ENCODE data around the gene KRT13. TPM values are rescaled to one million over a fixed set of nuclear protein-coding genes. Genes with fewer than 3 reads are reported as not detected.

The KRT13 gene
- total RNA-seq, 1 experiment from 2014 or later = not detected

DNA sequence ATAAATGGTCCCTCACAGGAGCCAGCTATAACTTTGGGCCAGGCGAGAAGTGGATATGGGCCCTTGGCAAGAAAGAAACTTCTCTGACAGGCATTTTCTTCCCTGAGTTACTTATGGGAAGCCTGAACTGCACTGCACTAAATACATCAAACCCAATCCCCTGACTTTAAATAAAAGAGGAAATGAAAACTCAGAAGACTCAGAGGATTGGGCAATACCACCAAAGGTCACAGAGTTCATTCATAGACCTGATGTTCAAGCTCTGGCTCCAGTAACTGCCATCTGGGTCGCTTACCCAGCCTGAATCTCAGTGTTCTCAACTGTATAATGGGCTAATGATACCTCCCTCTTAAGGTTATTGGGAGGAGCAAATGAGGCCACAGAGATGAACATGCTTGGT is 25.3 kb downstream of the KRT13 start:
- H3K4me3 Mint-ChIP-seq = no peak overlapping the region
- ChIA-PET POLR2A (no interaction called here), CTCF (interaction anchor here (2.0 kb wide), 1 partner anchor 68 kb away, joined by 6 read pairs; no protein-coding TSS in a partner anchor)
- ATAC-seq = no peak
- H3K4me1 Mint-ChIP-seq = no peaks in the 10 kb centered on the region
- no peak for DNase-seq (ENCODE audit: low spot score)
- TF ChIP-seq RELA (CRISPR knock-in tag; IDR thresholded peaks at IDR 0.05; ENCODE audit: borderline replicate concordance) (no peak), TEAD4 (CRISPR knock-in tag; IDR thresholded peaks at IDR 0.05) (no peak), EMX1 (CRISPR knock-in tag; IDR thresholded peaks at IDR 0.05) (no peak), FOXP1 (CRISPR knock-in tag; IDR thresholded peaks at IDR 0.05; ENCODE audit: borderline replicate concordance) (no peak)
- TF ChIP-seq, protein P1, sequence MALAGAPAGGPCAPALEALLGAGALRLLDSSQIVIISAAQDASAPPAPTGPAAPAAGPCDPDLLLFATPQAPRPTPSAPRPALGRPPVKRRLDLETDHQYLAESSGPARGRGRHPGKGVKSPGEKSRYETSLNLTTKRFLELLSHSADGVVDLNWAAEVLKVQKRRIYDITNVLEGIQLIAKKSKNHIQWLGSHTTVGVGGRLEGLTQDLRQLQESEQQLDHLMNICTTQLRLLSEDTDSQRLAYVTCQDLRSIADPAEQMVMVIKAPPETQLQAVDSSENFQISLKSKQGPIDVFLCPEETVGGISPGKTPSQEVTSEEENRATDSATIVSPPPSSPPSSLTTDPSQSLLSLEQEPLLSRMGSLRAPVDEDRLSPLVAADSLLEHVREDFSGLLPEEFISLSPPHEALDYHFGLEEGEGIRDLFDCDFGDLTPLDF (CRISPR knock-in tag; IDR thresholded peaks at IDR 0.05) = no peak
- no peak overlapping the region for H3K27ac Mint-ChIP-seq
- H3K36me3 Mint-ChIP-seq = no peaks in the 10 kb centered on the region
- no peaks in the 10 kb centered on the region for H3K9me3 Mint-ChIP-seq
- peaks cover 5% of the 10 kb centered on the region; the same call in 1 of the 2 replicates for H3K27me3 Mint-ChIP-seq (ENCODE audit: low read depth)

DNA sequence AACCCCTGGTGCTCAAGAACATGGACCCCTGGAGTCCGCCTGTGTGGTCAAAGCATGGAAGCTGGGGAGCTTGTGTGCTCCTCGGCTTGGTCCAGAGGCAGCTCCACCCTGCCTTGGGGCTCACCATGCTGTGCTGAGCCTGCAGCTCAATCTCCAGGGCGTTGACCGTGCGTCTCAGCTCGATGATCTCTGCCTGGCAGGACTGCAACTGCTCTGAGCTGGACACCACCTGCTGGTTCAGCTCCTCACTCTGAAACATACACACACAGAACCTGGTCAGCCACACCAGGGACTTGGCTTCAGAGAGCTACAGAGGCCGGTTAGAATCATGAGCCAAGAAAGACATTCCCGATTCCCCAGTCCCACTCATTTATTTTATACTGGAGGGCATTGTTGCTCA is 27.2 kb downstream of the KRT13 start:
- no peak overlapping the region for H3K27ac Mint-ChIP-seq
- no peaks in the 10 kb centered on the region for H3K9me3 Mint-ChIP-seq
- H3K36me3 Mint-ChIP-seq = no peaks in the 10 kb centered on the region
- no peak overlapping the region for H3K4me3 Mint-ChIP-seq
- H3K4me1 Mint-ChIP-seq = no peaks in the 10 kb centered on the region
- ChIA-PET POLR2A (interaction anchor here (0.5 kb wide), 1 partner anchor 31 kb away, joined by 3 read pairs; no protein-coding TSS in a partner anchor), CTCF (interaction anchor here (0.8 to 1.5 kb wide), 2 partner anchors 9 to 71 kb away, joined by 4 to 5 read pairs; no protein-coding TSS in a partner anchor)
- no peak for TF ChIP-seq ZNF263 (CRISPR knock-in tag; IDR thresholded peaks at IDR 0.05; ENCODE audit: low read depth)
- TF ChIP-seq ZNF138 (CRISPR knock-in tag; conservative IDR thresholded peaks at IDR 0.05) = no peak
- TF ChIP-seq MXD4 (CRISPR knock-in tag; IDR thresholded peaks at IDR 0.05; ENCODE audit: borderline replicate concordance) = no peak
- TF ChIP-seq GTF2I (CRISPR knock-in tag; conservative IDR thresholded peaks at IDR 0.05) = no peak
- TF ChIP-seq, protein P2, sequence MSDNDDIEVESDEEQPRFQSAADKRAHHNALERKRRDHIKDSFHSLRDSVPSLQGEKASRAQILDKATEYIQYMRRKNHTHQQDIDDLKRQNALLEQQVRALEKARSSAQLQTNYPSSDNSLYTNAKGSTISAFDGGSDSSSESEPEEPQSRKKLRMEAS (CRISPR knock-in tag; IDR thresholded peaks at IDR 0.05) = no peak
- no peaks in the 10 kb centered on the region for H3K27me3 Mint-ChIP-seq (ENCODE audit: low read depth)
- ATAC-seq (no peak), DNase-seq (ENCODE audit: low spot score) (no peak)

DNA sequence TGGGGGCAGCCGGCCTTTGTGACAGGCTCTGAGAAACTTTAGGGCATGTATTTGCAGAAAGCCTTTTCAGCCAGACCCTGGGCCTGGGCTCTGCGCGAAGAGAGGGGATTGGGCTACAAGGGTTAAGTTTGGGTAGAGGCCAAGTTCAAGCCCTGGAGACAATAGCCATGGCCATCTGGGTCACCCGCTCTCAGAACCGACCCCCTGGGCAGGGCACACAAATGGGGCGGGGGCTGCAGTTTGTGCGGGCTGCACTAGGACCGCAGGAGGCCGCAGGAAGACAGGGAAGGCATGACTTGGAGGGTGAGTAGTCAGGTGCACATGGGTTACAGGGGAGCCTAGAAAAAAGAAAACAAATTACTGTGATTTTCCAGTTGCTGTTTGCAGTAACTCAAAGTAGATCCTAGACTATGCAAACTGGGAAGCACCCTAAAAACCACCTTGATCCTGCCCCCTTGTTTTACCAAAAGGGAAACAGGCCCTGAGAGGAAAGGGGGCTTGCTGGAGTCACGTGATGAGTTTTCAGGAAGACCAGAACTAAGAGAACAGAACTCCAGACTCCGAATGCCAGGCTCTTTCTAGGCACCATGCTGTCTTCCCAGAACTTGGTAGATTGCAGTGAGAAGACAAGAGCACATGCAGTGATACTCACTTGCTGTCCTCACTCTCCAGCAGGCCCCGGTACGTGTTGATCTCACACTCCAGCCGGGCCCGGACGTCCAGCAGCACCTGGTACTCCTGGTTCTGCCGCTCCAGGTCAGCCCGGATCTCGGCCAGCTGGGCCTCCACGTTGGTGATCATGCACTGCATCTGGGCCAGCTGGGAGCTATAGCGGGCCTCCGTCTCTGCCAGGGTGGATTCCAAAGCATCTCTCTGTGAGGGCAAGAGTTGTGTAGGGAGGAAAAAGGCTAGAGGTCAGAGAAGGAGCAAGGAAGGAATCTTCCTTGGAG is 28.3 kb downstream of the KRT13 start:
- Mint-ChIP-seq H3K36me3 (no peaks in the 10 kb centered on the region), H3K27ac (no peak overlapping the region), H3K27me3 (ENCODE audit: low read depth) (no peaks in the 10 kb centered on the region), H3K4me1 (no peaks in the 10 kb centered on the region), H3K9me3 (peaks cover 1% of the 10 kb centered on the region), H3K4me3 (no peak overlapping the region)
- ChIA-PET POLR2A (no interaction called here), CTCF (interaction anchor here (0.8 to 1.5 kb wide), 2 partner anchors 10 to 72 kb away, joined by 4 to 5 read pairs; no protein-coding TSS in a partner anchor)
- ATAC-seq (no peak), DNase-seq (ENCODE audit: low spot score) (no peak)
- no peak for TF ChIP-seq NFYB (CRISPR knock-in tag; conservative IDR thresholded peaks at IDR 0.05; ENCODE audit: low read depth)
- TF ChIP-seq MYBL2 (CRISPR knock-in tag; IDR thresholded peaks at IDR 0.05) = no peak
- TF ChIP-seq, protein P1 (CRISPR knock-in tag; IDR thresholded peaks at IDR 0.05) = no peak
- no peak for TF ChIP-seq RORB (CRISPR knock-in tag; IDR thresholded peaks at IDR 0.05)
- TF ChIP-seq GTF2I (CRISPR knock-in tag; conservative IDR thresholded peaks at IDR 0.05) = no peak
- no peak for TF ChIP-seq ETV6 (CRISPR knock-in tag; IDR thresholded peaks at IDR 0.05)
- TF ChIP-seq, protein P3, sequence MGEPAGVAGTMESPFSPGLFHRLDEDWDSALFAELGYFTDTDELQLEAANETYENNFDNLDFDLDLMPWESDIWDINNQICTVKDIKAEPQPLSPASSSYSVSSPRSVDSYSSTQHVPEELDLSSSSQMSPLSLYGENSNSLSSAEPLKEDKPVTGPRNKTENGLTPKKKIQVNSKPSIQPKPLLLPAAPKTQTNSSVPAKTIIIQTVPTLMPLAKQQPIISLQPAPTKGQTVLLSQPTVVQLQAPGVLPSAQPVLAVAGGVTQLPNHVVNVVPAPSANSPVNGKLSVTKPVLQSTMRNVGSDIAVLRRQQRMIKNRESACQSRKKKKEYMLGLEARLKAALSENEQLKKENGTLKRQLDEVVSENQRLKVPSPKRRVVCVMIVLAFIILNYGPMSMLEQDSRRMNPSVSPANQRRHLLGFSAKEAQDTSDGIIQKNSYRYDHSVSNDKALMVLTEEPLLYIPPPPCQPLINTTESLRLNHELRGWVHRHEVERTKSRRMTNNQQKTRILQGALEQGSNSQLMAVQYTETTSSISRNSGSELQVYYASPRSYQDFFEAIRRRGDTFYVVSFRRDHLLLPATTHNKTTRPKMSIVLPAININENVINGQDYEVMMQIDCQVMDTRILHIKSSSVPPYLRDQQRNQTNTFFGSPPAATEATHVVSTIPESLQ (CRISPR knock-in tag; IDR thresholded peaks at IDR 0.05) = no peak
- TF ChIP-seq, protein P4, sequence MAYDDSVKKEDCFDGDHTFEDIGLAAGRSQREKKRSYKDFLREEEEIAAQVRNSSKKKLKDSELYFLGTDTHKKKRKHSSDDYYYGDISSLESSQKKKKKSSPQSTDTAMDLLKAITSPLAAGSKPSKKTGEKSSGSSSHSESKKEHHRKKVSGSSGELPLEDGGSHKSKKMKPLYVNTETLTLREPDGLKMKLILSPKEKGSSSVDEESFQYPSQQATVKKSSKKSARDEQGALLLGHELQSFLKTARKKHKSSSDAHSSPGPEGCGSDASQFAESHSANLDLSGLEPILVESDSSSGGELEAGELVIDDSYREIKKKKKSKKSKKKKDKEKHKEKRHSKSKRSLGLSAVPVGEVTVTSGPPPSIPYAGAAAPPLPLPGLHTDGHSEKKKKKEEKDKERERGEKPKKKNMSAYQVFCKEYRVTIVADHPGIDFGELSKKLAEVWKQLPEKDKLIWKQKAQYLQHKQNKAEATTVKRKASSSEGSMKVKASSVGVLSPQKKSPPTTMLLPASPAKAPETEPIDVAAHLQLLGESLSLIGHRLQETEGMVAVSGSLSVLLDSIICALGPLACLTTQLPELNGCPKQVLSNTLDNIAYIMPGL (CRISPR knock-in tag; IDR thresholded peaks at IDR 0.05) = no peak
- TF ChIP-seq, protein P5, sequence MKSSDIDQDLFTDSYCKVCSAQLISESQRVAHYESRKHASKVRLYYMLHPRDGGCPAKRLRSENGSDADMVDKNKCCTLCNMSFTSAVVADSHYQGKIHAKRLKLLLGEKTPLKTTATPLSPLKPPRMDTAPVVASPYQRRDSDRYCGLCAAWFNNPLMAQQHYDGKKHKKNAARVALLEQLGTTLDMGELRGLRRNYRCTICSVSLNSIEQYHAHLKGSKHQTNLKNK (CRISPR knock-in tag; IDR thresholded peaks at IDR 0.05) = no peak
- TF ChIP-seq KAT7 (CRISPR knock-in tag; IDR thresholded peaks at IDR 0.05; ENCODE audit: borderline replicate concordance) = no peak
